BE2C (cell line): Measurements from ENCODE around the gene LRP10.
A peak's percentile ranks its signal among the peaks of the same experiment; 100 is the strongest.

Source experiments
- DNase-seq: peaks from one replicate; pipeline ENCODE4 v3.0.0-alpha.2; 2020
- H3K27me3 ChIP-seq: fragments of 250-450 bp; sonication (Bioruptor Pico); 2 replicates; pipeline ENCODE4 v1.5.1; 2020; ENCODE audit warnings: mild to moderate bottlenecking
- H3K36me3 ChIP-seq: fragments of 250-450 bp; sonication (Bioruptor Pico); 2 replicates; pipeline ENCODE4 v1.5.1; 2020; ENCODE audit warnings: mild to moderate bottlenecking
- H3K4me1 ChIP-seq: fragments of 250-450 bp; sonication (Bioruptor Pico); 2 replicates; pipeline ENCODE4 v1.5.1; 2020
- H3K4me3 ChIP-seq: 2 replicates; pipeline ENCODE4 v1.5.1; 2011; ENCODE audit warnings: low read depth, low read length
- H3K9me3 ChIP-seq: fragments of 250-450 bp; sonication (Bioruptor Pico); 2 replicates; pipeline ENCODE4 v1.5.1; 2020
- TF ChIP-seq, protein P1 (sequence below): IDR thresholded peaks from 2 replicates; pipeline ENCODE4 v1.5.1; 2012; ENCODE audit warnings: mild to moderate bottlenecking, low read depth, low read length

LRP10 gene

DNA sequence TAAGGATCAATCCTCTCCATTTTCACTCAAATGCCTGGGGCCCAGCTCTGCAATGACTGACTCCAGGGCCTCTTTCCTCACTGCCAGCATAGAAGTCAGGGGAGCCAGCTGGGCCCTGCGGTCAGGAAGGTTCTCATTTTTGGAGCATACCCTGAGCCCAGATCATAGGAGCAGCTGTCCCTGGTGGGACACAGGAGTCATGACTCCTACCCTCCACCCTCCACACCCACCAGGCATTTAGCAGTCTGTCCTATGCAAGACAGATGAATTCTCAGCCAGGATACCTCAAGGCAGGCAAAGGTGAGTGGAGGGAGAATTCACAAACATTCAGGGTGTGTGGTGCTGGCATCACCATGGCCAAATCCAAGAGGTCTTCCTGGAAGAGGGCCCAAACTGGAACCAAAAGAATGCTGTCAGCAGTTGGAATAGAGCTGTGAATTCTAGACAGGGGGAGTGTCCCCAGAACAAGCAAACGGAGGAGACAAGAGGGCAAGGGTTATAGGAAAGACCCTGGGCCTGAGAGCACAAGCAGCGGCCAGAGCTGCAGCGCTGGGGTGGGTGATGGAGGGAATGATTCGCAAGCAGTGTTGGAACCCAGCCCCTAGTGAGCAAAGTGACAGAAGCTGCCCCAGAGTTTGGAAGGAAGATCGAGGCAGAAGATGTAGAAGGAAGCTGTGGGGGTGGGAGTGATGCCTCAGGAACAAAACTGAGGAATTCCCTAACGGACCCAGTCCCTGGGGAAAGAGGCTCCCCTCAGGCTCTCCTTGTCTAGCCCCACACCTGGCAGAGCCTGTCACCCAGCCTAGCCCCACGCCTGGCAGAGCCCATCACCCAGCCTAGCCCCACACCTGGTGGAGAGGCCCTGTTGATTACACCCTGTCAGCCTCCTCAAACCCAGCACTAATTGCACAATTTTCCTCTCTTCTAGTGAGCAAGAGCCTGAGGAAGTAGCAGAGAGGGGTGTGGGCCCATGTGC lies 7.0 kb downstream of the LRP10 start:
- Histone ChIP-seq H3K9me3 (no peaks in the 10 kb centered on the region), H3K4me3 (no peak overlapping the region), H3K27me3 (no peaks in the 10 kb centered on the region), H3K4me1 (peaks cover 5% of the 10 kb centered on the region), H3K36me3 (no peaks in the 10 kb centered on the region)
- no peak for DNase-seq
- TF ChIP-seq, protein P1, sequence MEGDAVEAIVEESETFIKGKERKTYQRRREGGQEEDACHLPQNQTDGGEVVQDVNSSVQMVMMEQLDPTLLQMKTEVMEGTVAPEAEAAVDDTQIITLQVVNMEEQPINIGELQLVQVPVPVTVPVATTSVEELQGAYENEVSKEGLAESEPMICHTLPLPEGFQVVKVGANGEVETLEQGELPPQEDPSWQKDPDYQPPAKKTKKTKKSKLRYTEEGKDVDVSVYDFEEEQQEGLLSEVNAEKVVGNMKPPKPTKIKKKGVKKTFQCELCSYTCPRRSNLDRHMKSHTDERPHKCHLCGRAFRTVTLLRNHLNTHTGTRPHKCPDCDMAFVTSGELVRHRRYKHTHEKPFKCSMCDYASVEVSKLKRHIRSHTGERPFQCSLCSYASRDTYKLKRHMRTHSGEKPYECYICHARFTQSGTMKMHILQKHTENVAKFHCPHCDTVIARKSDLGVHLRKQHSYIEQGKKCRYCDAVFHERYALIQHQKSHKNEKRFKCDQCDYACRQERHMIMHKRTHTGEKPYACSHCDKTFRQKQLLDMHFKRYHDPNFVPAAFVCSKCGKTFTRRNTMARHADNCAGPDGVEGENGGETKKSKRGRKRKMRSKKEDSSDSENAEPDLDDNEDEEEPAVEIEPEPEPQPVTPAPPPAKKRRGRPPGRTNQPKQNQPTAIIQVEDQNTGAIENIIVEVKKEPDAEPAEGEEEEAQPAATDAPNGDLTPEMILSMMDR, result no peak

DNA sequence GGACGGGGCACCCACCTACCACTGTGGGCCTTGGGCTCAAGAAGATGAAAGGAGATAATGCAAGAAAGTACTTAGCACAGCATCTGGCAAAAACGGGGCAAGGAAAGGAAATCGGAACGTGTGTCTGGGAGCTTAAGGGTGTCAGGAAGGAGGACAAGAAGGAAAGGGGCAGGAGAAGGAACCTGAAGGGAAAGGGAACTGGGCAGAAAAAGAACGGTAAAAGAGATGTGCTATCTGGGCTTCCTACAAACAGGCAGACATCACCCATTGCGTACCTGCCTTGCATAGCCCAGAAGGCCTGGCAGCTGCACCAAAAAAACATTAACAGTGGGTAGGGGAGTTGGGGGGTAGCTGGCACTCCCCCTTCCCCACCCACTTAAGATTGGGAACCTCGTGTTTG lies 10.5 kb downstream of the LRP10 start:
- Histone ChIP-seq H3K9me3 (no peaks in the 10 kb centered on the region), H3K4me1 (peaks cover 7% of the 10 kb centered on the region), H3K27me3 (no peaks in the 10 kb centered on the region), H3K36me3 (no peaks in the 10 kb centered on the region), H3K4me3 (no peak overlapping the region)
- TF ChIP-seq, protein P1, result no peak
- DNase-seq, result no peak

DNA sequence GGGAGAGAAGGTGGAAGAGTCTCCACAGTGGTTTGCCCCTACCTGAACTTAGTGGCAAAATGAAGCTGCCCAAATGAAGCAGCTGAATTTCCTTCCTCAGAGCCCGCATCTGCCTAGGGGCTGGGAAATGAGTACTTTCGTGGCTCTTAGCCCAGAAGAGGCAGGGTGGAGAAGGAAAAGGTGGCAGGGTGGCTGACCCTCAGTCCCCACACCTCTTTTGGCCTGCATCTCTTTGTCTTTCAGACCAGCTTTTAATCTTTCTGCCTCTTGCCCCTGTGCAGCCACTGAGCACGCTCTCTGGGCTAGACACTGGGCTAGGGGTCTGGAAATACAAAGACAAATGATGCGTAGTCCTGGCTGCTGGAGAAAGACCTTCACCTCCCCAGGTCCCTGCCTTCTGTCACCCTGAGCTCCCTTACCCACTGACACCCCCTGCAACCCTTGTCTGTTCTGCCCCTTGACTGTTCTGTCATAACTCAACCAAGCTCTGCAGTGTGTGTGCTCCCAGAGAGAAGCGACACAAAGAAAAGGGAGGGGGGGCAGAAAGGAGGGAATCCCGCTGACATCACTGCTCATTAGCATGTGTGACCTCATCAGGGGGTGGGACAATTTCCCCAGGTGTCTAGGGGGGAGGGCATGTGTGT lies 11.1 kb downstream of the LRP10 start:
- peaks cover 7% of the 10 kb centered on the region for H3K4me1 ChIP-seq
- H3K4me3 ChIP-seq, result no peak overlapping the region
- no peaks in the 10 kb centered on the region for H3K36me3 ChIP-seq
- no peaks in the 10 kb centered on the region for H3K27me3 ChIP-seq
- TF ChIP-seq, protein P1, result no peak
- no peaks in the 10 kb centered on the region for H3K9me3 ChIP-seq
- DNase-seq, result no peak

DNA sequence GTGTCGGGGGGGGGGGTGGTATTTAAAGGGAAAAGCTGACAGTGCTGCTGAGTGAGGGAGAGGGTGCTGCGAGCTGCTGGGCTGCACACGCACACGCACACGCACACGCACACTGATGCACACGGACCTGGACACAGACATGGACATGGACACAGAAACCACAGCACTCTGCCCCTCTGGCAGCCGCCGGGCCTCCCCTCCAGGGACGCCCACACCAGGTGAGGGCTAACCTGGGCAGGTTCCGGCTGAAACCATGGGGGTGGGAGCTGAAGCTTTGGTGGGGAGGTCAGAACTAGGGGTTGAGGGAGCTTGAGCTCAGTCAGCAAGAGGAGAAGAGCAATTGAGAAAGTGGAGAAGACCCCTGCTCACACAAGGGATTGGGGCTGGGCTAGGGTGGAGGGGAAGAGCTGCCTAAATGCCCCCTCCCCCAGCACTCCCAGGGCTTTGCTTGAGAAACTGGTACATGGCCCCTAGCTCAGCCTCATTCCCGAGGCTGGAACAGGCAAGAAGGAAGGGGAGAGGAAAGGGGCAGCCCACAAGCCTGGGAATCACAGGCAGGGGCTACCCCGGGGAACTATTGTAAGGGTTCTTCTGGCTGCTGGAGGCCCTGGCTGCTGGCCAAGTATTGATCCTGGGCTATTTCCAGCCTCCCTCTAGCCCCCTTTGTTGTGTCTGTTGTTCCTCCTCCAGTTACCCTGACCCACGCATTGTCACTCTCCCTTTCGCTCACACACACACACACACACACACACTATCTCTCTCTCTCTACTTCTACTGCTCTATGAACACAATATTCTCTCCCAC lies 11.8 kb downstream of the LRP10 start, which contains the start of gene REM2:
Gene REM2, plus strand, starts transcription at position 50 of the 804 bp plus-strand sequence. Its CDS starts 66 bp downstream, at position 116.
- Histone ChIP-seq H3K36me3 (no peaks in the 10 kb centered on the region), H3K27me3 (no peaks in the 10 kb centered on the region), H3K4me3 (no peak within 1 kb of the TSS), H3K9me3 (no peaks in the 10 kb centered on the region), H3K4me1 (peaks cover 7% of the 10 kb centered on the region)
- TF ChIP-seq, protein P1, result no peak
- peak; percentile 40 for DNase-seq

DNA sequence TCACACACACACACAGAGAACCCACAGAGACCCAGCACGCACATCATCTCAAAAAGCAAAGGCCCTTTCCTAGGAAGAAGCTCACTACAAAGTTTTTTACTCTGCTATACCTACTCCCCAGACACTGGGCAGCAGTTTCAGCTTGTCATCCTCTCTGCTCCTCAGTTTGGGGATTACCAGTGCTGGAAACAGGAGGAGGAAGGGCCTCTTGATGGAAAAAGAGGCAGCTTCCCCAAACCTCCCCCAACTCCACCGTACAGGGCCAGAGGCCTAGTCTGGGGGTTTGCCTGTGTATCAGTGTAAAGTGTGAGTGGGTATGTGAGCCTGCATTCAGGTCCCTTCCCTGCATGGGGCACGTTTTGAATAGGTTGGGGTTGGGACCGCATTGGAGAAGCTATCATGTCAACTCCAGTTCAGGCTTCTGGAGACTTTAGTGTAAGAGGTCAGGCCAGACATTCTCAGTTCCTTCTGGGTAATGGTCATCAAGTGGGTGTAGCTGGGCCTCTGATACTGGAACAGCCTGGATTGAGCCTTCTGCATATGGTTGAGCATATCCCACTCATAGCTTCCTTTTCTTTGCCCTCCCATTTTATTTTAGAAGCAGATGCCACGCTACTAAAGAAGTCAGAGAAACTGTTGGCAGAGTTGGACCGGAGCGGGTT lies 12.7 kb downstream of the LRP10 start:
- TF ChIP-seq, protein P1, result no peak
- Histone ChIP-seq H3K9me3 (no peaks in the 10 kb centered on the region), H3K4me1 (peaks cover 7% of the 10 kb centered on the region), H3K36me3 (no peaks in the 10 kb centered on the region), H3K4me3 (no peak overlapping the region), H3K27me3 (no peaks in the 10 kb centered on the region)
- no peak for DNase-seq
